Vagina (tissue), 2 donors: Measurements from ENCODE around the gene MECP2.

Experiments
- POLR2A ChIP-seq, 2 donors: fragments of 450-650 bp; IDR thresholded peaks; one replicate each; pipeline ENCODE4 v1.6.1; 2017; ENCODE audit warnings: antibody characterized with exemption in 2 of 2, mild to moderate bottlenecking in 2 of 2, moderate library complexity in 2 of 2
- POLR2AphosphoS5 ChIP-seq, 2 donors: sonication (generic); formaldehyde crosslinking; IDR thresholded peaks; one replicate each; pipeline ENCODE4 v1.9.0; 2017; ENCODE audit warnings: antibody characterized with exemption in 2 of 2, mild to moderate bottlenecking in 2 of 2, low read depth in 1 of 2; ENCODE audit not compliant: insufficient read depth in 1 of 2

- TF ChIP-seq POLR2A (IDR thresholded peaks at IDR 0.05) (no peak), POLR2AphosphoS5 (IDR thresholded peaks at IDR 0.05; ENCODE audit: insufficient read depth in 1 of 2, low read depth in 1 of 2) (no peak)
Observed at GRCh38 chrX:154020536-154021115, 76.9 kb downstream of the MECP2 start.
